Pancreas (tissue), 10 donors: ENCODE measurements around the gene TP53. TPM values are rescaled to one million over a fixed set of nuclear protein-coding genes. Genes with fewer than 3 reads are reported as not detected.
A peak's percentile ranks its signal among the peaks of the same experiment; 100 is the strongest.

Experiments
- ATAC-seq, 4 donors: fragments of 200-7000 bp; cut with Tn5 transposase; one replicate each; pipeline versions ENCODE4 v1.8.0 to v1.9.1; 2020; ENCODE audit warnings: mild to moderate bottlenecking in 4 of 4, moderate library complexity in 4 of 4
- DNase-seq, 6 donors: peaks; one replicate each; pipeline ENCODE4 v3.0.0-alpha.2; 2020
- FAIRE-seq: peaks from 2 replicates; lab custom pipeline; 2012; peaks lifted over from hg19 to GRCh38; lab: Jason Lieb, UNC
- H3K27ac ChIP-seq, 4 donors: fragments of 200-600 bp; sonication (generic); 1 replicate in 3 of 4; 2 replicates in 1 of 4; pipeline versions ENCODE4 v1.5.0 to v1.8.0; 2020
- H3K27me3 ChIP-seq, 4 donors: fragments of 200-600 bp; one replicate each; pipeline ENCODE4 v1.8.0; 2021
- H3K36me3 ChIP-seq, 3 donors: fragments of 200-600 bp; sonication (generic) in 1 of 3; one replicate each; pipeline versions ENCODE4 v1.5.0 to v1.8.0; 2020 to 2021
- H3K4me1 ChIP-seq, 3 donors: fragments of 200-600 bp; one replicate each; pipeline ENCODE4 v1.8.0; 2021
- H3K4me3 ChIP-seq, 4 donors: fragments of 200-600 bp; sonication (generic) in 2 of 4; one replicate each; pipeline versions ENCODE4 v1.5.0 to v1.8.0; 2020 to 2021
- H3K9me3 ChIP-seq, 4 donors: fragments of 200-600 bp; one replicate each; pipeline ENCODE4 v1.8.0; 2021
- CTCF ChIP-seq, 4 donors: fragments of 200-600 bp; sonication (generic) in 3 of 4; IDR thresholded peaks; one replicate each; pipeline versions ENCODE4 v1.5.0 to v1.8.0; 2021; ENCODE audit warnings: antibody characterized with exemption in 4 of 4
- WGBS, 2 donors: extraction: QIAGEN DNeasy Blood & Tissue Kit; methylation state at CpG; one replicate each; pipeline ENCODE4 v1.1.7; 2013; 5-methylcytosine and 5-hydroxymethylcytosine counted together
- intact Hi-C, 3 donors: fragments of 100-400 bp; cut with DNase I; formaldehyde crosslinking; loops; one replicate each; pipeline versions ENCODE4 v1.11.1 to v1.14.2; 2022
- polyA plus RNA-seq, 2 donors: library from polyadenylated mRNA; stranded (reverse); fragments of 200-250 nt; gene quantifications; one replicate each; pipeline ENCODE4 v1.2.3, GENCODE V29; 2013
- total RNA-seq, 6 donors: library from RNA; stranded (reverse); fragmentation: NEBNext Ultra II Directional in 4 of 6; extraction: Animal tissue kit (Norgen Biotek cat#: 25700) in 4 of 6; gene quantifications; one replicate each; pipeline versions ENCODE4 v1.2.1 to v1.2.4, GENCODE V29; 2021 to 2023
- donor health status: healthy with polysubstance abuse.
- donor health status: DM: no; HTN: no; CAD: no; lungs with moderate emphysema.
- donor health status: DM: no; HTN: no; CAD: no.
- donor health status: control.
- donor health status: control.
- donor health status: Bipolar disorder and iron deficiency.
- donor health status: DM: yes; HTN: yes; CAD: no.
- donor health status: DM: no; HTN: no; CAD: no.
- donor health status: DM: no; HTN: no; CAD: no.
- donor health status: DM: yes; HTN: yes; CAD: no.

TP53 gene
- total and polyA plus RNA-seq, 8 donors = 8.3 to 35.9 (median 24.8) TPM

- Histone ChIP-seq H3K27ac (no peak overlapping the region), H3K4me1 (no peaks in the 10 kb centered on the region), H3K36me3 (peaks cover 0 to 17% (median 13%) of the 10 kb centered on the region in 3 donors), H3K9me3 (no peaks in the 10 kb centered on the region), H3K27me3 (no peaks in the 10 kb centered on the region), H3K4me3 (no peak overlapping the region)
- intact Hi-C loops = no loop called here
- 75 to 82% methylated on average over 10 of the region's 10 CpGs for whole genome bisulfite sequencing, 2 donors
- DNase-seq (no peak), ATAC-seq (peak in 1 of 4 donors; percentile 20), FAIRE-seq (no peak)
- TF ChIP-seq CTCF (IDR thresholded peaks at IDR 0.05) = no peak
Observed at GRCh38 chr17:7667656-7668406, 19.5 kb downstream of the TP53 start.

- Histone ChIP-seq H3K9me3 (no peaks in the 10 kb centered on the region), H3K4me1 (peaks cover 0 to 2% (median 0%) of the 10 kb centered on the region in 3 donors), H3K27ac (no peak overlapping the region), H3K4me3 (no peak overlapping the region), H3K27me3 (no peaks in the 10 kb centered on the region), H3K36me3 (no peaks in the 10 kb centered on the region)
- peak in 3 of 4 donors; percentile 25 to 59 (median 36) for ATAC-seq
- WGBS, 2 donors = 54 to 62% methylated on average over 10 of the region's 10 CpGs
- no peak for TF ChIP-seq CTCF (IDR thresholded peaks at IDR 0.05)
- peak in 2 of 6 donors; percentile 36 to 38 for DNase-seq
- FAIRE-seq = no peak
- intact Hi-C loops = no loop called here
Observed at GRCh38 chr17:7656958-7657609, 30.2 kb downstream of the TP53 start.

- H3K9me3 ChIP-seq = no peaks in the 10 kb centered on the region
- H3K36me3 ChIP-seq = no peaks in the 10 kb centered on the region
- no peaks in the 10 kb centered on the region for H3K27me3 ChIP-seq
- TF ChIP-seq CTCF (IDR thresholded peaks at IDR 0.05) = no peak
- no peak overlapping the region for H3K4me3 ChIP-seq
- no peak for FAIRE-seq
- H3K4me1 ChIP-seq = peaks cover 4 to 12% (median 10%) of the 10 kb centered on the region in 3 donors
- WGBS, 2 donors = 90 to 93% methylated on average over 17 of the region's 17 CpGs
- DNase-seq = no peak
- intact Hi-C loops = no loop called here
- ATAC-seq = no peak
- no peak overlapping the region for H3K27ac ChIP-seq
Observed at GRCh38 chr17:7655541-7655840, 31.8 kb downstream of the TP53 start.

GRCh38 chr17:7654832-7655540, 32.3 kb downstream of the TP53 start:
- DNase-seq = no peak
- Histone ChIP-seq H3K36me3 (no peaks in the 10 kb centered on the region), H3K27ac (no peak overlapping the region), H3K9me3 (no peaks in the 10 kb centered on the region), H3K27me3 (no peaks in the 10 kb centered on the region), H3K4me1 (peaks cover 4 to 12% (median 10%) of the 10 kb centered on the region in 3 donors), H3K4me3 (no peak overlapping the region)
- 80 to 86% methylated on average over 16 of the region's 16 CpGs for WGBS, 2 donors
- no peak for ATAC-seq
- intact Hi-C loops = no loop called here
- no peak for FAIRE-seq
- no peak for TF ChIP-seq CTCF (IDR thresholded peaks at IDR 0.05)
